HG03039 (cell line): Measurements from ENCODE around the gene ABCC11.
A peak's percentile ranks its signal among the peaks of the same experiment; 100 is the strongest.

ENCODE experiments used
- ATAC-seq: cut with Tn5 transposase; IDR thresholded peaks from one replicate; pipeline ENCODE4 v1.9.1; 2021; ENCODE audit warnings: mild to moderate bottlenecking, moderate library complexity; ENCODE audit not compliant: unreplicated experiment

ABCC11 gene

GRCh38 chr16:48164907-48165715 is 82.2 kb downstream of the ABCC11 start:
- peak; percentile 83 for ATAC-seq

DNA sequence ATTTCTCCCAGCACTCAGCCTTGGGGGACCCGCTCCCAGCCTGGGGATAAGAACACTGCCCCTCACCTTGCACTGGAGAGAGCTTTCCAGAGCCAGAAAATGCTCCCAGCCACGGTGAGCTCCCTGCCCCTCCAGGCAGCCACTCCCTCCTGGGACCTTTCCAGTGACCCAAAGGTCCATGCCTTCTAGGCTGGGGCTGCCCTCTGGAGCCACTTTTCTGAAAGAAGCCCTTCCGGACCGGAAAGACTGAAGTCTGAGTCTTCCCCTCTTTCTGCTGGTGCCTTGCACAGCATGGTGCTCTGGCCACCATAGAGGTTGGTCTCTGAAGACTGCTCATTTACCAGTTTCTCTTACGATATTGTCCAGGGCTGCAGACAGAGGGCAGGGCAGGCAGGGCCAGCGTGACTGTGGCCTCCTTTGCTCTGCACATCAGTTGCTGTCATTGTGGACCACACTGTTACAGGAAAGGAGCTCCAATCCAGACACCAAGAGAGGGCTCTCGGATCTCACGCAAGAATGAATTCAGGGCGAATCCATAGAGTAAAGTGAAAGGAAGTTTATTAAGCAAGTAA is 84.4 kb downstream of the ABCC11 start:
- no peak for ATAC-seq

GRCh38 chr16:48161906-48162305 is 85.4 kb downstream of the ABCC11 start:
- ATAC-seq: no peak

DNA sequence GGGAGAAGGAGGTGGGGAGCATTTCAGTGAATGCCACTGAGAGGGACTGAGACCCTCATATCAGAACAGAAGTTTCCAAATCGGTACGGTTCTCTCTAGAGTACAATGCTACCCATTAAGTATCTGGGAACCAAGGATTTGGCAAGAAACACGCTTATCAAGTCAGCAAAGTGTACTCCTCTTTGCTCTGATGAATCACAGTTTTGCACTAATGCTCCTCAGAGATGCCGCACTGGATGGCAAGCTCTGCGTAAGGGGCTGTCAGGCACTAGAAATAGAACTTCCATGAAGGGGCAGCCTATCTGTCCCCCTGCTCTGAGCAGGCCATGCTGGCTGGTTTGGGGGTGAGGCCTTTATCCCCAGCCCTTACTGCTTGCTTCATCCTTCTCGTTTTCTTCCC is 86.8 kb downstream of the ABCC11 start:
- ATAC-seq: no peak

GRCh38 chr16:48158296-48158695 is 89.0 kb downstream of the ABCC11 start:
- peak; percentile 89 for ATAC-seq

DNA sequence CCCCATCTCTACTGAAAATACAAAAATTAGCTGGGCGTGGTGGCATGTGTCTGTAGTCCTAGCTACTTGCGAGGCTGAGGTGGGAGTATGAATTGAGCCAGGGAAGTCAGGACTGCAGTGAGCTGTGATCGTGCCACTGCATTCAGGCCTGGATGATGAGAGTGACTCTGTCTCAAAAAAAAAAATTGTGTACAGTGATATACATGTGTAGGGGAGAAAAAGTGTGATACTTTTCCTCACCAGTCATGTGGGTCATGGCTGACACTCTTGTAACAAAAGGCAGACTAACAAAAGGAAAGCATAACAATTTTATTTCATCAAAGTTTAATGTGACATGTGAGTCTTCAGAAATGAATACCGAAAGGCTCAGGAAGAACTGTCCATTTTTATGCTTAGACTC is 89.5 kb downstream of the ABCC11 start:
- ATAC-seq: no peak

DNA sequence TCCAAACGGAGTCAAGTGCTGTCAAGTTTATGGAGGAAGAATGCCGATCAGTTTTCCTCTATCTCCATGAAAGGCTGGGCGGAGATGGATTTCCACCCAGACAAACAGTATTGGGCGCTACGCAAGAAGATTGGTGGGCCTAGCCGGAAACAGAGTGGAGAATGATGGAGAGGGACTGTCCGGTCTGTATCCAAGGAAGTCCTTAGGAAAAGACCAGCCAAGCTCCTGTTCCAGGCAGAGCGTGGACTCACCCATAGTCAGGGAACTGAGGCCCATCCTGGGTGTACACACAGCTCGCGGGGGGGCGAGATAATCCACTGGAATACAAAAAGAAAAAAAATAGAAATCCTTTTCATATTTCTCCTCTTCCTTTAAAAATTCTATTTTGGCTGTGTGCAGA is 90.0 kb downstream of the ABCC11 start:
- ATAC-seq: no peak

DNA sequence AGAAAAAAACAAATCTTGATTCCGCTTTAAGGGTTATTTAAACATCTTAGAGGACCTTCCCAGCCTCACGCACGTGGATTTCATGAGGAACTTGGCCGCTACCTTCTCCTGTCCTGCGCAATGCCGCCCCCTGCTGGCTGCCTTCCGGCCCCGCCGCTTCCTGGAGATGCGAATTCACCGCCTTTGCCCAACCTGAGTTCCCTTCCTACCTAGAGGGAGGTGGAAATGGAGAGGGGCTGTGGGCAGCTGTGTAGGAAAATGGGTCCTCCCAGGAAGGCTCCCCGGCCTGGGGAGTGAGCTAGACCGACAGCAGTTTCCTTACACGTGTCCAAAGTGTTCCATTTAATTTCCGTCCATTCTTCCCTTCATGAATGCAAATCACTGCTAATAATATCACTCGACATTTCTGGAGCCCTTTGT is 90.5 kb downstream of the ABCC11 start:
- no peak for ATAC-seq

GRCh38 chr16:48155926-48156789 is 91.2 kb downstream of the ABCC11 start, which contains the start of gene ABCC12:
Gene ABCC12 (minus strand): TSS chr16:48155993. CDS start chr16:48146424, 9,569 bp downstream.
- no peak for ATAC-seq

- ATAC-seq: no peak
These were observed 93.6 kb downstream of the ABCC11 start for GRCh38 chr16:48153774-48154173.

GRCh38 chr16:48152226-48152625 is 95.1 kb downstream of the ABCC11 start:
- ATAC-seq: no peak

GRCh38 chr16:48150707-48151106 is 96.6 kb downstream of the ABCC11 start:
- ATAC-seq: no peak

DNA sequence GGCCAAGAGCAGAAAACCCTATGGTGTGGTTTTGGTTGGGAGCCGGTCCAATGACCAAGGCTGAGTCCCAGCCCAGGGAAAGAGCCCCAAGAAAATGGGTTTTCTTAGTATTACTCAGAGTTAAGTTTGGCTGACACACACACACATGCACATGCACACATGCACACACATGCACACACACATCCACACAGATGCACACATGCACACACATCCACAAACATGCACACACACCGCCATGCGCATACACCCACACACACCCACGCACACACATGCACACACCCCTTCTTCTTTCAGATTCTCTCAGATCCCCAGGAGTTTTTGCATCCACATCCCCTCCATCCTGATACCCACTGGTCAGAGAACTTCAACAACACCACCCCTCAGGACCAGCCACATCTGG is 100.6 kb downstream of the ABCC11 start:
- no peak for ATAC-seq

- no peak for ATAC-seq
These were observed 101.2 kb downstream of the ABCC11 start for GRCh38 chr16:48146131-48146530.

GRCh38 chr16:48143812-48144368 is 103.4 kb downstream of the ABCC11 start:
- ATAC-seq: no peak

- no peak for ATAC-seq
These were observed 106.5 kb downstream of the ABCC11 start for GRCh38 chr16:48140821-48141220.

DNA sequence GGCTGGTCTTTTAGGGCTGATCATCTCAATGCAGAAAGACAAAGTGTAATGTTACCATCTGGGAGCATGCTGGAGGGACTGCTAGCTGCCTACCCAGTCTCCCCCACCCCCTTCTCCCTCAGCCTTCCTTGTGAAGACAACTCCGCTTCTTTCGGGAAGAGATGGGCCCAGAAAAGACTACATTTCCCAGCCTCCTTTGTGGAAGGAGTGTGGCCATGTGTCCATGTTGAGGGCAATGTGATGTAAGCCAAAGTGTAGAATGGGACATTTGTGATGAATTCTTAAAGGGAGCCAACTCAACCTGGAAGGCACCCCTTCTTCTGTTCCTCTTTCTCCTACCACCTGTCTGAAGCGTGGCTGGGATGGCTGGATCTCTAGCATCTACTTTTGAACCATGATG is 107.8 kb downstream of the ABCC11 start:
- no peak for ATAC-seq

GRCh38 chr16:48138543-48138942 is 108.8 kb downstream of the ABCC11 start:
- no peak for ATAC-seq

DNA sequence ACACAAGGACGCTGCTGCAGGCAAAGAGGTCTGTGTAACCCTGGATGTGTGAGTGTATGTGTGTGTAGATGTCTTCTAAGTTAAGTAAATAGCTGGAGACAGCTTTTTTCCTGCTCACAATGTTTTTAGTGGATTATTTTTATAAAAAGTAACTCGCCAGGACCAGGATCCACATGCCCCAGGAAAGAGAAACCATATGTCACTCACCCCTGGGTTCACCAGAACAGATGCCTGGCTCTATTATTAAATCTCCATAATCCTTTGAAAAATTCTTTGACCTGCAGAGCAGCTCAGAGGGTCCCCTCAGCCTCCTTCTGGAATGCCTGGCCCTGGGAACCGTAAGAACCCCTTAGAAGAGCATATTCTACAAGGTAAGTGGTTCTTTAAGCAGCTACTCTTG is 109.5 kb downstream of the ABCC11 start:
- ATAC-seq: no peak

DNA sequence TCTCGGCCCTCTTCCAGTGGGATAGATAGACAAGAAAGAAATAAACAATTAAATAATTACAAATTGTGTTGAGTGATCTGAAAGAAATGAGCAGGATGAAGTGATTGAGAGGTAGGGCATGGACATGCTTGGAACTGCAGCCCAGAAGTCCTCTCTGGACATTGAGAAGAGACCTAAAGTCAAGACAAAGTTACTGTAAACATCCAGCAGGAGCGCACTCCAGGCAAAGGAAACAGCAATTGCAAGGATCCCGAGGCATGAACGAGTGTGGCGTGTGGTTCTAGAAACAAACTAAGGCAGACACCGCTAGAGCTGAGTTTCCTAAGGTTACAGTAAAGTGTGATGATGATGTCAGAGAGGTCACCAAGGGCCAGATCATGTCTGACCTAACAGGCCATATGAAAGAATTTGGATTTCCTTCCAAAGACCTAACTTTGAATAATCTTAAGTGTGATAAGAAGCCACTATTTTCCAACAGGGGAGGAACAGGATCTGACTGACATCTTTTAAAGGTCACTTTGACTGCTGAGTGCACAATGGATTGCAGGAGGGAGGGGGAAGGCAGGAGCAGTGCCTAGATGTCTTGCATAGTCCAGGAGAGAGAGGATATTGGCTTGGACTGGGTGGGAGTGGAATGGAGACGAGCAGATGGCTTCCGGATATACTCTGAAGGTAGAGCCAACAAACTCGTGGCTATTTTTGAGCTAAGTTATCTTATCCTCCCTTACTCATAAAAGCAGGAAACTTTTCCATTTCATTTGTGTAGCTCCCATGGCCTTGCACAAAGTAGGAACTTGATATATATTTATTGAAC is 110.6 kb downstream of the ABCC11 start:
- no peak for ATAC-seq
